ACC112 (cell line): ENCODE data around the gene NEURL2.
"Not testable (repeated sequence)": the region's sequence is repeated elsewhere in the genome, so short reads cannot be mapped to it uniquely, and the experiment has no call there.

Experiments
- H2AFZ ChIP-seq: fragments of 200-600 bp; sonication (generic); one replicate; pipeline ENCODE4 v1.6.0; 2017; ENCODE audit warnings: antibody characterized with exemption, low read length; ENCODE audit not compliant: unreplicated experiment
- H3K27ac ChIP-seq: fragments of 200-600 bp; sonication (generic); 2 replicates; pipeline ENCODE4 v1.5.1; 2014; ENCODE audit warnings: low read depth, mild to moderate bottlenecking, antibody characterized with exemption, low read length, moderate library complexity
- H3K27me3 ChIP-seq: fragments of 200-600 bp; sonication (generic); 2 replicates; pipeline ENCODE4 v1.6.1; 2014; ENCODE audit warnings: mild to moderate bottlenecking, antibody characterized with exemption, low read length, moderate library complexity, mixed read lengths; ENCODE audit not compliant: insufficient read depth
- H3K36me3 ChIP-seq: fragments of 200-600 bp; sonication (generic); 2 replicates; pipeline ENCODE4 v1.6.1; 2016; ENCODE audit warnings: mild to moderate bottlenecking, antibody characterized with exemption, low read length, moderate library complexity, mixed read lengths; ENCODE audit not compliant: insufficient read depth
- H3K4me1 ChIP-seq: fragments of 200-600 bp; sonication (generic); one replicate; pipeline ENCODE4 v1.6.1; 2016; ENCODE audit warnings: low read length, mixed read lengths; ENCODE audit not compliant: insufficient read depth, unreplicated experiment, control insufficient read depth
- H3K4me3 ChIP-seq: fragments of 200-600 bp; sonication (generic); 2 replicates; pipeline ENCODE4 v1.5.1; 2014; ENCODE audit warnings: mild to moderate bottlenecking, low read depth, low read length
- H3K79me2 ChIP-seq: fragments of 200-600 bp; sonication (generic); one replicate; pipeline ENCODE4 v1.6.0; 2016; ENCODE audit warnings: low read length; ENCODE audit not compliant: control insufficient read depth, unreplicated experiment, insufficient read depth

NEURL2 gene

GRCh38 chr20:45886590-45887345 is 4.2 kb downstream of the NEURL2 start:
- no peak overlapping the region for H3K27ac ChIP-seq
- peaks cover 10% of the 10 kb centered on the region for H3K4me1 ChIP-seq

GRCh38 chr20:45883100-45883469 is 7.9 kb downstream of the NEURL2 start:
- H3K4me1 ChIP-seq, result peaks cover 10% of the 10 kb centered on the region
- H3K4me3 ChIP-seq, result no peak overlapping the region
- peaks cover 8% of the 10 kb centered on the region; the same call in 1 of the 2 replicates for H3K36me3 ChIP-seq
- H3K27ac ChIP-seq, result no peak overlapping the region
- peaks cover 12% of the 10 kb centered on the region for H3K79me2 ChIP-seq
- H2AFZ ChIP-seq, result no peak overlapping the region
- no peaks in the 10 kb centered on the region for H3K27me3 ChIP-seq

More at GRCh38 chr20:45886590-45887345, 4.2 kb downstream of the NEURL2 start:
- Histone ChIP-seq H3K4me3 (no peak overlapping the region), H3K27me3 (no peaks in the 10 kb centered on the region), H3K79me2 (peaks cover 9% of the 10 kb centered on the region), H2AFZ (no peak overlapping the region), H3K36me3 (peaks cover 8% of the 10 kb centered on the region; the same call in 1 of the 2 replicates)

DNA sequence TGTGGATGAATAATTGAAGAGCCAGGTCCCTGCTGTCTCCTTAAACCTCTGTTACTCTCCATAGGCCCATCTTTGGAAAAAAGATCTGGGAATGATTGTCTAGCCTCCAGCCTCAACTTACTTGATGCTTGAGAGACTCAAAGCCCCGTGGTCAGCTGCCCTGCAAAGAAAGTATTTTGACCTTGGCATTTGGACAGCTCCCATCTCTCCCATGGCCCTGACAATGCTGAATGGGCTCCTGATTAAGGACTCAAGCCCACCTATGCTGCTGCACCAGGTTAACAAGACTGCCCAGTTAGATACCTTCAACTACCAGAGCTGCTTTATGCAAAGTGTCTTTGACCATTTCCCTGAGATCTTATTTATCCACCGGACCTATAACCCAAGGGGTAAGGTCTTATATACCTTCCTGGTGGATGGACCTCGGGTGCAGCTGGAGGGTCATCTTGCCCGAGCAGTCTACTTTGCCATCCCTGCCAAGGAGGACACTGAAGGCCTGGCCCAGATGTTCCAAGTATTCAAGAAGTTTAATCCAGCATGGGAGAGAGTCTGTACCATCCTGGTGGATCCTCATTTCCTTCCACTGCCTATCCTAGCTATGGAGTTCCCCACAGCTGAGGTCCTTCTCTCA is 8.4 kb downstream of the NEURL2 start:
- H3K36me3 ChIP-seq, result peaks cover 8% of the 10 kb centered on the region; the same call in 1 of the 2 replicates
- H3K4me3 ChIP-seq, result no peak overlapping the region
- peaks cover 12% of the 10 kb centered on the region for H3K79me2 ChIP-seq
- no peak overlapping the region for H2AFZ ChIP-seq
- H3K27ac ChIP-seq, result no peak overlapping the region
- no peaks in the 10 kb centered on the region for H3K27me3 ChIP-seq
- peaks cover 10% of the 10 kb centered on the region for H3K4me1 ChIP-seq

GRCh38 chr20:45880988-45881788 is 9.8 kb downstream of the NEURL2 start, which contains the start of gene ZSWIM1:
ZSWIM1 (plus strand) TSS chr20:45881227; CDS start chr20:45882593, 1,366 bp downstream.
- H3K4me1 ChIP-seq, result peaks cover 10% of the 10 kb centered on the region
- H3K27me3 ChIP-seq, result no peaks in the 10 kb centered on the region
- peak within 1 kb of the TSS; percentile 19; the same call in 1 of the 2 replicates for H3K27ac ChIP-seq
- H2AFZ ChIP-seq, result peak within 1 kb of the TSS; percentile 75
- H3K4me3 ChIP-seq, result peak within 1 kb of the TSS; percentile 75
- H3K36me3 ChIP-seq, result peaks cover 8% of the 10 kb centered on the region; the same call in 1 of the 2 replicates
- peaks cover 12% of the 10 kb centered on the region for H3K79me2 ChIP-seq

- H3K36me3 ChIP-seq, result peaks cover 5% of the 10 kb centered on the region; the same call in 1 of the 2 replicates
- no peak overlapping the region for H3K27ac ChIP-seq
- H3K4me3 ChIP-seq, result no peak overlapping the region
- H3K79me2 ChIP-seq, result peaks cover 12% of the 10 kb centered on the region
- no peaks in the 10 kb centered on the region for H3K4me1 ChIP-seq
- H3K27me3 ChIP-seq, result no peaks in the 10 kb centered on the region
- H2AFZ ChIP-seq, result no peak overlapping the region
These were observed 12.8 kb downstream of the NEURL2 start for GRCh38 chr20:45878076-45878761.

GRCh38 chr20:45874576-45874975 is 16.4 kb downstream of the NEURL2 start:
- Histone ChIP-seq H3K27ac (no peak overlapping the region), H3K27me3 (no peaks in the 10 kb centered on the region), H3K79me2 (no peaks in the 10 kb centered on the region), H3K4me3 (no peak overlapping the region), H2AFZ (no peak overlapping the region), H3K36me3 (no peaks in the 10 kb centered on the region), H3K4me1 (no peaks in the 10 kb centered on the region)

- not testable (repeated sequence) for H2AFZ ChIP-seq, H3K27ac ChIP-seq, H3K27me3 ChIP-seq, H3K4me3 ChIP-seq, H3K36me3 ChIP-seq, H3K4me1 ChIP-seq, H3K79me2 ChIP-seq
These were observed 16.9 kb downstream of the NEURL2 start for GRCh38 chr20:45874104-45874481.

DNA sequence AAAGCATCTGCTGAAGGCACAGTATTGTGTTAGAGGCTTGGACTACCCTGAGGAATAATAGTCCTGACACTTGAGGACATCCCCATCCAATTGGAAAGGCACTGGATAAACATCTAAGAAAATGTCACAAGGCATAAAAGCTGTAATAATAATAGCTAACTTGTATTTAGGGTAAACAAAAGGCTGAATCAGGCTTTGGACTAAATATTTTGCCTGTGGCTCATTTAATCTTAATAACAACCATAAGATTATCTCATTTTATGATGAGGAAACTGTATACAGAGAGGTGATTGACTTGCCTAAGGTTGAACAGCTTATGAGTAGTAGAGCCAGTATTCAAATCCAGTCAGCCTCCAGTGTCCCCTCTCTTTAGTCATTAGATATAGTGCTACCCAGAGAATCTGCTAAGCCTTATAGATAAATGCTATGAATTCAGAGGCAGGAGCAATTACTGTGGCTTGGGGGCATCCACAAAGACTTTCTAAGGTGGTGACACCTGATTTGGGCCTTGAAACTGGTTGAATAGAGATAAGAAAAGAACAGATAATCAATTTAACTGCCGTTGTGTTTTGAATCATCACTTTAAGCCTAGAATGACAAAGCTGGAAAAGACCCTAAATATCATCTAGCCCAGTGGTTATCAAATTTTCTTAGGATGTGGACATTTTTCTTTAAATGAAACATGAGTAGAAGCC is 17.5 kb downstream of the NEURL2 start:
- Histone ChIP-seq H2AFZ (no peak overlapping the region), H3K4me1 (no peaks in the 10 kb centered on the region), H3K27ac (no peak overlapping the region), H3K79me2 (no peaks in the 10 kb centered on the region), H3K4me3 (no peak overlapping the region), H3K36me3 (no peaks in the 10 kb centered on the region), H3K27me3 (no peaks in the 10 kb centered on the region)

DNA sequence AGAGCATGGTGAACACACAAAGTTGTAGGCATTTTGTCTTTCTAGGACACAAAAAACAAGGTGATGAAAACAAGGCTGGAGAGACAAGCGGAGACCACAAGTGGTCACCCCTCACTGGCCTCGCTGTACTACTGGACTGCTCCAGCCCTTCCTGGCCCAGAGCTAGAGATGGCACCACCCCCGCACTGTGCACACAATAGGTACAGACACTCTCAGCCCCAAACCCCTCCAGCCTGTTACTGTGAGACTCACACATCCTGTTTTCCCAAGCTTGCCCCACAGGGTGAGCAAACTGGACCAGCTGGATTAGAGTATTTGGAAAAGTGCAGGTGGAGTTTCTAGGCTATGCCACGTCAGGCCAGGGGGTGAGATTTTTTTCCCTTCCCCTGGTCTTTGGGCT is 18.4 kb downstream of the NEURL2 start:
- Histone ChIP-seq H3K4me1 (peaks cover 7% of the 10 kb centered on the region), H3K36me3 (no peaks in the 10 kb centered on the region), H2AFZ (no peak overlapping the region), H3K4me3 (no peak overlapping the region), H3K27ac (no peak overlapping the region), H3K79me2 (no peaks in the 10 kb centered on the region), H3K27me3 (no peaks in the 10 kb centered on the region)

DNA sequence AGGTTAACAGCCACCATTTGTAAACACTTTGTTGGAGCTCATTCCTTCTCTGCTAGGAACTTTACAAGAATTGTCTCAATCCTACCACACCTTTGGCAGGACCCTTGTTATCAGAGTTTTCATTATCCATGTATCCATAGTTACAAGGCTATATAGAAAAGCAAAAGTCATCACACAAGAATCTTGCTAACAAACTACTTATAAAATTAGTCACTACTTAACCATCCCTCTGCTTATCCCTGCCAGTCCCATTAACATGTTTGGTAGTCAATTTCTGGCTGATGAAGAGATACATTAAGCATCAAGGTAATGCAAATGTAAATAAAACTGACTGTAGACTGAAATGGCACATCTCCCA is 23.2 kb downstream of the NEURL2 start:
- Histone ChIP-seq H3K27ac (peak overlapping the region; percentile 76), H3K4me3 (no peak overlapping the region), H3K79me2 (no peaks in the 10 kb centered on the region), H2AFZ (peak overlapping the region; percentile 13), H3K27me3 (no peaks in the 10 kb centered on the region), H3K36me3 (no peaks in the 10 kb centered on the region), H3K4me1 (peaks cover 13% of the 10 kb centered on the region)
